Neural progenitor cell (in vitro differentiated cells): ENCODE data around the gene DNAJC13. TPM values are rescaled to one million over a fixed set of nuclear protein-coding genes. Genes with fewer than 3 reads are reported as not detected.
"Not testable (repeated sequence)": the region's sequence is repeated elsewhere in the genome, so short reads cannot be mapped to it uniquely, and the experiment has no call there.

Experiments used
- DNase-seq: peaks from one replicate; pipeline ENCODE4 v3.0.0-alpha.2; 2016; ENCODE audit warnings: low spot score
- H2AFZ ChIP-seq: fragments of 200-600 bp; sonication (generic); replicated peaks from 2 replicates; pipeline ENCODE4 v1.6.1; 2016; ENCODE audit warnings: antibody characterized with exemption
- H3F3A ChIP-seq: fragments of 200-600 bp; sonication (generic); 2 replicates; pipeline ENCODE4 v1.6.1; 2016; ENCODE audit warnings: antibody characterized with exemption, low read depth
- H3K27ac ChIP-seq: fragments of 200-600 bp; sonication (generic); 2 replicates; pipeline ENCODE4 v1.5.1; 2016; ENCODE audit warnings: mild to moderate bottlenecking
- H3K27me3 ChIP-seq: fragments of 200-600 bp; sonication (generic); 2 replicates; pipeline ENCODE4 v1.6.1; 2016; ENCODE audit warnings: mild to moderate bottlenecking, moderate library complexity
- H3K36me3 ChIP-seq: fragments of 200-600 bp; sonication (generic); 2 replicates; pipeline ENCODE4 v1.5.1; 2016
- H3K4me1 ChIP-seq: fragments of 200-600 bp; sonication (generic); 2 replicates; pipeline ENCODE4 v1.6.1; 2016; ENCODE audit warnings: mixed run types
- H3K4me2 ChIP-seq: fragments of 200-600 bp; sonication (generic); 2 replicates; pipeline ENCODE4 v1.6.1; 2016
- H3K4me3 ChIP-seq: fragments of 200-600 bp; sonication (generic); 2 replicates; pipeline ENCODE4 v1.5.1; 2016
- H3K79me2 ChIP-seq: fragments of 200-600 bp; sonication (generic); 2 replicates; pipeline ENCODE4 v1.6.1; 2016; ENCODE audit warnings: low read depth
- H3K9ac ChIP-seq: fragments of 200-600 bp; sonication (generic); 2 replicates; pipeline ENCODE4 v1.6.1; 2016
- H3K9me3 ChIP-seq: fragments of 200-600 bp; sonication (generic); 2 replicates; pipeline ENCODE4 v1.5.1; 2016; ENCODE audit warnings: low read depth
- H4K20me1 ChIP-seq: fragments of 200-600 bp; sonication (generic); 2 replicates; pipeline ENCODE4 v1.6.1; 2016; ENCODE audit warnings: low read depth
- H3K27ac Mint-ChIP-seq: 3 replicates; pipeline ENCODE4 v1.8.0; 2021; ENCODE audit warnings: mixed read lengths
- H3K27me3 Mint-ChIP-seq: 2 replicates; pipeline ENCODE4 v1.8.0; 2022; ENCODE audit warnings: low read depth, mild to moderate bottlenecking, inconsistent platforms, moderate library complexity, mixed read lengths; ENCODE audit not compliant: insufficient read depth
- H3K36me3 Mint-ChIP-seq: 3 replicates; pipeline ENCODE4 v1.8.0; 2021; ENCODE audit warnings: mixed read lengths
- H3K4me1 Mint-ChIP-seq: 3 replicates; pipeline ENCODE4 v1.8.0; 2021; ENCODE audit warnings: mixed read lengths
- H3K4me3 Mint-ChIP-seq: 3 replicates; pipeline ENCODE4 v1.8.0; 2021; ENCODE audit warnings: mild to moderate bottlenecking, moderate library complexity, mixed read lengths
- H3K9me3 Mint-ChIP-seq: 3 replicates; pipeline ENCODE4 v1.8.0; 2020; ENCODE audit warnings: mixed read lengths
- CTCF ChIP-seq: fragments of 200-600 bp; sonication (generic); IDR thresholded peaks from 2 replicates; pipeline ENCODE4 v1.5.1; 2017; ENCODE audit warnings: antibody characterized with exemption, mild to moderate bottlenecking
- EZH2 ChIP-seq: fragments of 200-600 bp; sonication (generic); IDR thresholded peaks from 2 replicates; pipeline ENCODE4 v1.6.1; 2017; ENCODE audit warnings: antibody characterized with exemption, mild to moderate bottlenecking, moderate library complexity
- EZH2phosphoT487 ChIP-seq: fragments of 200-600 bp; sonication (generic); IDR thresholded peaks from 2 replicates; pipeline ENCODE4 v1.6.1; 2017; ENCODE audit warnings: antibody characterized with exemption
- total RNA-seq: library from RNA; depleted of rRNA; stranded (reverse); fragments of >200 nt; gene quantifications from 2 replicates; pipeline ENCODE4 v1.2.3, GENCODE V29; 2015; ENCODE audit warnings: low replicate concordance

The DNAJC13 gene
- total RNA-seq, 1 donor from 2014 or later, result 36.3 TPM

GRCh38 chr3:132553826-132554225, 136.5 kb downstream of the DNAJC13 start:
- Mint-ChIP-seq H3K4me3 (no peak overlapping the region), H3K27ac (no peak overlapping the region), H3K27me3 (no peaks in the 10 kb centered on the region), H3K36me3 (peaks cover 3% of the 10 kb centered on the region), H3K9me3 (no peaks in the 10 kb centered on the region), H3K4me1 (no peaks in the 10 kb centered on the region)
- no peak overlapping the region for H3K4me3 ChIP-seq
- no peaks in the 10 kb centered on the region for H3K27me3 ChIP-seq
- DNase-seq, result no peak
- H3K79me2 ChIP-seq, result no peaks in the 10 kb centered on the region
- no peaks in the 10 kb centered on the region for H3K4me1 ChIP-seq
- no peak overlapping the region for H2AFZ ChIP-seq
- no peak overlapping the region for H3K9ac ChIP-seq
- no peak overlapping the region for H3K4me2 ChIP-seq
- no peaks in the 10 kb centered on the region for H3K9me3 ChIP-seq
- H3F3A ChIP-seq, result no peaks in the 10 kb centered on the region
- no peaks in the 10 kb centered on the region for H3K36me3 ChIP-seq
- H3K27ac ChIP-seq, result no peak overlapping the region
- TF ChIP-seq EZH2, result no peak
- TF ChIP-seq EZH2phosphoT487, result no peak
- no peak for TF ChIP-seq CTCF
- H4K20me1 ChIP-seq, result no peaks in the 10 kb centered on the region

- Histone ChIP-seq H3K27ac (no peak overlapping the region), H3K27me3 (no peaks in the 10 kb centered on the region), H3K9ac (no peak overlapping the region), H3K4me2 (no peak overlapping the region), H3K4me1 (no peaks in the 10 kb centered on the region), H3K36me3 (no peaks in the 10 kb centered on the region), H3K79me2 (no peaks in the 10 kb centered on the region), H3K4me3 (no peak overlapping the region), H3K9me3 (no peaks in the 10 kb centered on the region), H3F3A (no peaks in the 10 kb centered on the region), H4K20me1 (no peaks in the 10 kb centered on the region), H2AFZ (no peak overlapping the region)
- Mint-ChIP-seq H3K27ac (no peak overlapping the region), H3K27me3 (no peaks in the 10 kb centered on the region), H3K4me1 (no peaks in the 10 kb centered on the region), H3K9me3 (no peaks in the 10 kb centered on the region), H3K36me3 (peaks cover 3% of the 10 kb centered on the region), H3K4me3 (no peak overlapping the region)
- DNase-seq, result no peak
- TF ChIP-seq EZH2 (no peak), EZH2phosphoT487 (no peak), CTCF (no peak)
These were observed 137.1 kb downstream of the DNAJC13 start for GRCh38 chr3:132554437-132554836.

GRCh38 chr3:132555306-132556035, 138.2 kb downstream of the DNAJC13 start:
- H3K27ac Mint-ChIP-seq, result no peak overlapping the region

GRCh38 chr3:132556036-132556386, 138.7 kb downstream of the DNAJC13 start:
- H3K79me2 ChIP-seq, H3F3A ChIP-seq, H3K36me3 ChIP-seq, H3K27ac ChIP-seq, H3K36me3 Mint-ChIP-seq, H3K27me3 Mint-ChIP-seq, H3K4me1 ChIP-seq, H3K9me3 ChIP-seq, H4K20me1 ChIP-seq, H3K4me3 Mint-ChIP-seq, H3K27ac Mint-ChIP-seq, DNase-seq, H3K9me3 Mint-ChIP-seq, H2AFZ ChIP-seq, H3K9ac ChIP-seq, H3K4me1 Mint-ChIP-seq, H3K27me3 ChIP-seq, H3K4me2 ChIP-seq, H3K4me3 ChIP-seq: not testable (repeated sequence)

More at GRCh38 chr3:132555306-132556035, 138.2 kb downstream of the DNAJC13 start:
- H2AFZ ChIP-seq, result no peak overlapping the region
- no peaks in the 10 kb centered on the region for H4K20me1 ChIP-seq
- Mint-ChIP-seq H3K9me3 (no peaks in the 10 kb centered on the region), H3K4me3 (no peak overlapping the region), H3K36me3 (peaks cover 3% of the 10 kb centered on the region), H3K4me1 (no peaks in the 10 kb centered on the region), H3K27me3 (no peaks in the 10 kb centered on the region)
- TF ChIP-seq EZH2phosphoT487 (no peak), CTCF (no peak), EZH2 (no peak)
- no peak overlapping the region for H3K4me3 ChIP-seq
- no peak overlapping the region for H3K4me2 ChIP-seq
- H3K4me1 ChIP-seq, result no peaks in the 10 kb centered on the region
- no peak overlapping the region for H3K27ac ChIP-seq
- H3K36me3 ChIP-seq, result no peaks in the 10 kb centered on the region
- no peaks in the 10 kb centered on the region for H3K27me3 ChIP-seq
- H3F3A ChIP-seq, result no peaks in the 10 kb centered on the region
- H3K79me2 ChIP-seq, result no peaks in the 10 kb centered on the region
- DNase-seq, result no peak
- H3K9ac ChIP-seq, result no peak overlapping the region
- H3K9me3 ChIP-seq, result no peaks in the 10 kb centered on the region
